K562 (cell line): ENCODE results near the gene STX2. TPM values are rescaled to one million over a fixed set of nuclear protein-coding genes. Genes with fewer than 3 reads are reported as not detected.

Experiments used
- ATAC-seq: fragments of 200-7000 bp; cut with Tn5 transposase; 3 replicates; pipeline ENCODE4 v1.9.1; 2020; ENCODE audit warnings: moderate library complexity
- BruUV-seq: library from RNA; stranded (reverse); fragments of 400-500 nt; replicated peaks from 2 replicates; lab custom pipeline; 2021; lab: Mats Ljungman, UMichigan
- CTCF ChIA-PET: fragments of 300-600 bp; formaldehyde crosslinking; extraction: SDS; loops from one replicate; lab custom pipeline; 2021; ENCODE audit warnings: low intra/inter-chr PET ratio; lab: Yijun Ruan, JAX
- POLR2A ChIA-PET: fragments of 300-600, 350-650 bp; sonication (Branson Sonifier 250); formaldehyde crosslinking; extraction: SDS; loops from one replicate; lab custom pipeline; 2021; ENCODE audit warnings: antibody characterized with exemption, inconsistent platforms; lab: Yijun Ruan, JAX
- DNase-seq, 4 experiments: peaks; one replicate each; pipeline versions ENCODE4 v3.0.0 to v3.0.0-alpha.2; 2011 to 2018; ENCODE audit warnings: low spot score in 3 of 4, mixed read lengths in 3 of 4; ENCODE audit errors: extremely low read depth in 1 of 4
- FAIRE-seq: peaks from 2 replicates; lab custom pipeline; 2011; peaks lifted over from hg19 to GRCh38; lab: Jason Lieb, UNC
- H2AFZ ChIP-seq: 2 replicates; pipeline ENCODE4 v1.6.0; 2011; ENCODE audit warnings: low read depth, low read length, control low read depth, inconsistent platforms
- H3K27ac ChIP-seq: fragments of 200-600 bp; 3 replicates; pipeline ENCODE4 v1.8.0; 2011; ENCODE audit warnings: low read depth, mild to moderate bottlenecking, control low read depth, inconsistent platforms, low read length, moderate library complexity, mixed read lengths; ENCODE audit errors: extremely low read depth
- H3K27me3 ChIP-seq, 2 experiments: fragments of 300-600 bp in 1 of 2; 2 replicates in 1 of 2; 3 replicates in 1 of 2; pipeline versions ENCODE4 v1.6.0 to v1.8.0; 2011; ENCODE audit warnings: inconsistent platforms in 2 of 2, low read length in 2 of 2, mild to moderate bottlenecking in 1 of 2, mixed read lengths in 1 of 2, moderate library complexity in 1 of 2; ENCODE audit not compliant: control insufficient read depth in 2 of 2, insufficient read depth in 2 of 2
- H3K36me3 ChIP-seq: fragments of 300-600 bp; 3 replicates; pipeline ENCODE4 v1.8.0; 2011; ENCODE audit warnings: mild to moderate bottlenecking, low read length, inconsistent platforms; ENCODE audit not compliant: control insufficient read depth, insufficient read depth
- H3K4me1 ChIP-seq, 2 experiments: fragments of 200-600 bp in 1 of 2; replicated peaks in 1 of 2; 2 replicates in 1 of 2; 3 replicates in 1 of 2; pipeline versions ENCODE4 v1.5.1 to v1.8.0; 2011; ENCODE audit warnings: inconsistent platforms in 2 of 2, low read length in 2 of 2, mild to moderate bottlenecking in 1 of 2, mixed read lengths in 1 of 2, moderate library complexity in 1 of 2; ENCODE audit not compliant: control insufficient read depth in 2 of 2, insufficient read depth in 2 of 2
- H3K4me2 ChIP-seq: 2 replicates; pipeline ENCODE4 v1.6.1; 2011; ENCODE audit warnings: low read length, control low read depth, inconsistent platforms, mixed read lengths; ENCODE audit not compliant: insufficient read depth
- H3K4me3 ChIP-seq: fragments of 200-600 bp; sonication (generic), shearing (Covaris generic); 2 replicates; pipeline ENCODE4 v1.5.1; 2016; ENCODE audit warnings: control low read depth, inconsistent platforms
- H3K79me2 ChIP-seq: fragments of 200-600 bp; 3 replicates; pipeline ENCODE4 v1.8.0; 2011; ENCODE audit warnings: low read length, inconsistent platforms; ENCODE audit not compliant: control insufficient read depth, insufficient read depth
- H3K9ac ChIP-seq, 2 experiments: 2 replicates each; pipeline versions ENCODE4 v1.6.0 to v1.6.1; 2011; ENCODE audit warnings: low read depth in 2 of 2, low read length in 2 of 2, control low read depth in 1 of 2, inconsistent platforms in 1 of 2, mild to moderate bottlenecking in 1 of 2, mixed read lengths in 1 of 2; ENCODE audit not compliant: insufficient read depth in 1 of 2
- H3K9me1 ChIP-seq: one replicate; pipeline ENCODE4 v1.6.0; 2011; ENCODE audit warnings: inconsistent platforms, mild to moderate bottlenecking, low read length, moderate library complexity; ENCODE audit not compliant: control insufficient read depth, insufficient read depth
- H3K9me3 ChIP-seq: replicated peaks from 2 replicates; pipeline ENCODE4 v1.5.1; 2011; ENCODE audit warnings: low read depth, low read length, inconsistent platforms; ENCODE audit not compliant: control insufficient read depth, insufficient read depth
- H4K20me1 ChIP-seq: replicated peaks from 2 replicates; pipeline ENCODE4 v1.6.1; 2011; ENCODE audit warnings: low read length, inconsistent platforms, mixed read lengths; ENCODE audit not compliant: control insufficient read depth, insufficient read depth
- CBFA2T2 ChIP-seq: fragments of 450-650 bp; conservative IDR thresholded peaks from 2 replicates; pipeline ENCODE4 v1.6.1; 2017; ENCODE audit warnings: mild to moderate bottlenecking
- EGR1 ChIP-seq: fragments of 450-650 bp; conservative IDR thresholded peaks from 2 replicates; pipeline ENCODE4 v1.6.1; 2017; ENCODE audit warnings: mild to moderate bottlenecking
- EP400 ChIP-seq: fragments of 450-650 bp; IDR thresholded peaks from 2 replicates; pipeline ENCODE4 v1.6.1; 2017; ENCODE audit warnings: antibody characterized with exemption, mild to moderate bottlenecking, moderate library complexity
- POLR2G ChIP-seq: fragments of 200-400 bp; formaldehyde crosslinking; IDR thresholded peaks from 2 replicates; pipeline ENCODE4 v1.6.1; 2017; ENCODE audit warnings: low read depth, mild to moderate bottlenecking, antibody characterized with exemption, low read length, moderate library complexity
- RBFOX2 ChIP-seq: fragments of 200-400 bp; formaldehyde crosslinking; IDR thresholded peaks from 2 replicates; pipeline ENCODE4 v1.6.1; 2017; ENCODE audit warnings: low read depth, mild to moderate bottlenecking, low read length, moderate library complexity
- RBM22 ChIP-seq: fragments of 200-400 bp; formaldehyde crosslinking; IDR thresholded peaks from 2 replicates; pipeline ENCODE4 v1.6.1; 2018; ENCODE audit warnings: low read length, low read depth; ENCODE audit not compliant: poor library complexity, severe bottlenecking
- ZNF324 ChIP-seq: fragments of 250-450 bp; sonication (Bioruptor Pico); IDR thresholded peaks from 2 replicates; pipeline ENCODE4 v1.4.0; 2020; ENCODE audit warnings: mild to moderate bottlenecking
- WGBS: fragments of 100-300 bp; shearing (Covaris generic); methylation state at CpG from one replicate; pipeline ENCODE4 v1.1.6; 2016; ENCODE audit warnings: low coverage, mixed read lengths; ENCODE audit not compliant: insufficient coverage; ENCODE audit errors: missing lambda C conversion rate; 5-methylcytosine and 5-hydroxymethylcytosine counted together
- in situ Hi-C: fragments of 300-500 bp; cut with MboI; formaldehyde crosslinking; loops from 4 replicates; pipeline ENCODE4 v1.15.0; 2018; ENCODE audit warnings: inconsistent platforms, mixed read lengths
- intact Hi-C: fragments of 100-400 bp; cut with micrococcal nuclease; formaldehyde crosslinking; loops from 2 replicates; pipeline ENCODE4 v1.14.2; 2022
- polyA plus RNA-seq, 8 experiments: library from polyadenylated mRNA; depleted of rRNA in 4 of 8; stranded (reverse) in 5 of 8; unstranded in 3 of 8; fragments of >200 nt; fragmentation: Nextera tagmentation in 2 of 8; fragmentation: Illumina TruSeq in 1 of 8; extraction: Ambion mirVana in 2 of 8; extraction: Trizol in 1 of 8; gene quantifications; 2 replicates each; pipeline versions ENCODE4 v1.2.1 to v1.2.3, GENCODE V29; 2011 to 2014; ENCODE audit warnings: inconsistent platforms in 1 of 8, missing spikeins in 1 of 8
- total RNA-seq, 7 experiments: library from RNA; depleted of rRNA in 6 of 7; stranded (reverse); fragments of >200 nt in 6 of 7; fragmentation: Illumina TruSeq in 2 of 7; extraction: Trizol in 2 of 7; gene quantifications; 2 replicates each; pipeline versions ENCODE4 v1.2.1 to v1.2.3, GENCODE V29; 2011 to 2021; ENCODE audit warnings: low replicate concordance in 1 of 7

Gene STX2
- total and polyA plus RNA-seq, 9 of the 15 experiments (the other 6 are each of a cell fraction or from before 2014, with no cell fraction given), result 22.2 to 54.6 (median 30.8) TPM

GRCh38 chr12:130880411-130880885 lies 41.4 kb upstream of the STX2 start (continued):
- TF ChIP-seq EP400, result peak; percentile 24; the same call in 1 of the 2 replicates

DNA sequence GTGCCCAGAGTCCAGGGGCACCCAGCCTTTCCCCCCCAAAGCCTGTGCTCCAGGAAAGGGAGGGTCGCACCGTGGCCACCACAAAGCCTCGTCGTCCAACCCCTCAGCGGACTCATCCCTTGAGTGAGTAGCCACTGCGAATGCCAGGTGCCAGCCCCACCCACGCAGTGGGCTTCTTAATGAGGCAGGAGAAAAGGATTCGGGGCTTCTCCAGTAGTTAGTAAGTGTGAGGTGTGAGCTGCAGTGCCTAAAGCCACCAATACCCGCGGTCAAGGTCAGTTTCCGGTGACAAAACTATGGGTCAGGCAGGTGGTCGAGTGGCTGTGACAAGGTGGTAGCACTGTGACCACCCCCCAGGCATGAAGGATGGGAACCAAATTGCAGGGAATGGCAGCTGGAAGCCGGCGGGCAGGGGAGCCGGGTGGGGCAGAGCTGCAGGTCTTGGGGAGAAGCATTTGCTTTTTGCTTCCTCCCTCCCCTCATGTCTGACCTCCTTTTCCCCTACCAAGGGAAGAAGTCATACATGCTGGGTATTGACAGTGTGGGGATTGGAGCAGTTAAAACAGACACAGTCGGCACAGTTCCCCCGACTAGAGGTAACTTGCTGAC lies 40.8 kb upstream of the STX2 start:
- POLR2A ChIA-PET, result interaction anchor here (0.8 to 1.3 kb wide), 4 partner anchors 9 to 140 kb away, joined by 3 to 7 read pairs (median 3); no protein-coding TSS in a partner anchor
- peak; percentile 24 for ATAC-seq
- peaks cover 14 to 30% of the 10 kb centered on the region in 2 experiments; a peak in 4 of 5 replicates for H3K4me1 ChIP-seq
- peak overlapping the region; percentile 14 to 62; a peak in 2 of 4 replicates for H3K9ac ChIP-seq
- CTCF ChIA-PET, result no interaction called here
- DNase-seq, result peak in 1 of 4 experiments; percentile 32
- H3K4me2 ChIP-seq, result peak overlapping the region; percentile 62
- in situ Hi-C loops (no loop called here), intact Hi-C loops (no loop called here)
- WGBS, result 38% methylated on average over 16 of the region's 17 CpGs
- H3K4me3 ChIP-seq, result no peak overlapping the region
- H3K36me3 ChIP-seq, result peaks cover 26% of the 10 kb centered on the region
- no TSS peak for BruUV-seq
- H3K27me3 ChIP-seq, result no peaks in the 10 kb centered on the region
- H3K79me2 ChIP-seq, result peaks cover 17% of the 10 kb centered on the region
- H3K9me1 ChIP-seq, result no peaks in the 10 kb centered on the region
- FAIRE-seq, result no peak
- H4K20me1 ChIP-seq, result peaks cover 8% of the 10 kb centered on the region
- H2AFZ ChIP-seq, result peak overlapping the region; percentile 74
- TF ChIP-seq POLR2G (peak; percentile 76), EGR1 (peak; percentile 43; the same call in 1 of the 2 replicates), RBM22 (peak; percentile 89), RBFOX2 (peak; percentile 63), ZNF324 (no peak), CBFA2T2 (no peak)
- no peaks in the 10 kb centered on the region for H3K9me3 ChIP-seq
- H3K27ac ChIP-seq, result no peak overlapping the region
